Fibroblast of peridontal ligament (primary cell): Measurements from ENCODE around the gene CHGA.

ENCODE experiments used
- DNase-seq: peaks from one replicate; pipeline ENCODE4 v3.0.0-alpha.2; 2010; ENCODE audit errors: extremely low read depth

The CHGA gene

DNA sequence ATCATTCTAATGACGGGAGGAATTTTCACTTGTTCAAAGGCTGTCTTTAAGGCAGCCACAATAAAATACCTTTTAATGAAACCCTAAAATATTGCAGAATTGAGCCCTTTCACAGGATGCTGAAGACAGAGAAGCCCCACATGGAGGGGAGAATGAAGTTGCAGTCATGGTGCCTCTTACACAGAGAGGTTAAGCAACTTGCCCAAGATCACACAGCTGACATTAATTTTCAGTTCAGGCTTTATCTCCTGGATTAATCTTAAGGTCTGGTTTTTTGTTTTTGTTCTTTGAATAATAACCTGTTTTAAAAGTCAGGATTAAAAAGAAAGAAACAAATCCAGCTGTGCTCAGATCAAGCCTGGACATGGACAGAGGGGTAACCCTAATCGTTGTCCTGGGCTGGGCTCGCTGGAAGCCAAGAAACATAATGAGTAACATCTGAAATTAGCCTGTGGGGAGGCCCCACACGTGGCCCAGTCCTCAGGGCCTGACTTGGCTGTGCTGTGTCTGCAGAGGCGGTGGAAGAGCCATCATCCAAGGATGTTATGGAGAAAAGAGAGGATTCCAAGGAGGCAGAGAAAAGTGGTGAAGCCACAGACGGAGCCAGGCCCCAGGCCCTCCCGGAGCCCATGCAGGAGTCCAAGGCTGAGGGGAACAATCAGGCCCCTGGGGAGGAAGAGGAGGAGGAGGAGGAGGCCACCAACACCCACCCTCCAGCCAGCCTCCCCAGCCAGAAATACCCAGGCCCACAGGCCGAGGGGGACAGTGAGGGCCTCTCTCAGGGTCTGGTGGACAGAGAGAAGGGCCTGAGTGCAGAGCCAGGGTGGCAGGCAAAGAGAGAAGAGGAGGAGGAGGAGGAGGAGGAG, 8.0 kb downstream of the CHGA start:
- peak; percentile 52 for DNase-seq

- no peak for DNase-seq
Measured at GRCh38 chr14:92931681-92932447, 8.9 kb downstream of the CHGA start.

DNA sequence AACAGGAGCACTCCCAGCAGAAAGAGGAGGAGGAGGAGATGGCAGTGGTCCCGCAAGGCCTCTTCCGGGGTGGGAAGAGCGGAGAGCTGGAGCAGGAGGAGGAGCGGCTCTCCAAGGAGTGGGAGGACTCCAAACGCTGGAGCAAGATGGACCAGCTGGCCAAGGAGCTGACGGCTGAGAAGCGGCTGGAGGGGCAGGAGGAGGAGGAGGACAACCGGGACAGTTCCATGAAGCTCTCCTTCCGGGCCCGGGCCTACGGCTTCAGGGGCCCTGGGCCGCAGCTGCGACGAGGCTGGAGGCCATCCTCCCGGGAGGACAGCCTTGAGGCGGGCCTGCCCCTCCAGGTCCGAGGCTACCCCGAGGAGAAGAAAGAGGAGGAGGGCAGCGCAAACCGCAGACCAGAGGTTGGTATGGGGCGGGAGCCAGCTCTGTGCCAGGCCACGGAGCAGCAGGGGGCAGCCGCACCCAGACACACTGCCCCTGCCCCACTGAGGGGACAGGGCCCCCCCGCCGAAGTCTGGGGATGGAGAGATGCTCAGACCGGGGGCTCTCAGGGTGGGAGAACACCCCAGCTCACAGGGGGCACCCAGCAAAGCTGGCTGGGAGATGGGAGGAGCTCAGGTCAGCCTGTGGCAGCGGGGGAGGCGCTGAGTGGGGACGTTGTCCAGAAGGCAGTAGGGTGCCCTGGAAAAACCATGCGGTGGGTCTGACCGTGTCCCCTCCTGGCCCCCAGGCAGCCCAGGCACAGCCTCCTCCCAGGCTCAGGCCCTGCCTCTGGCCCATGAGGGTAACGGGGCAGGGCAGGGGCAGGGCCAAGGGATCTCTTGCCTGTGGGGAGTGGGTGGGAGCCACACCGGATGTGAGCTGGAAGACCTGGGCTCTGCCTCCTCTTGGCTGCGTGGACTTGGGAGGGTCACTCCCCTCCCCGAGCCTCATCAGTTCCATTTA, 9.8 kb downstream of the CHGA start:
- no peak for DNase-seq

DNA sequence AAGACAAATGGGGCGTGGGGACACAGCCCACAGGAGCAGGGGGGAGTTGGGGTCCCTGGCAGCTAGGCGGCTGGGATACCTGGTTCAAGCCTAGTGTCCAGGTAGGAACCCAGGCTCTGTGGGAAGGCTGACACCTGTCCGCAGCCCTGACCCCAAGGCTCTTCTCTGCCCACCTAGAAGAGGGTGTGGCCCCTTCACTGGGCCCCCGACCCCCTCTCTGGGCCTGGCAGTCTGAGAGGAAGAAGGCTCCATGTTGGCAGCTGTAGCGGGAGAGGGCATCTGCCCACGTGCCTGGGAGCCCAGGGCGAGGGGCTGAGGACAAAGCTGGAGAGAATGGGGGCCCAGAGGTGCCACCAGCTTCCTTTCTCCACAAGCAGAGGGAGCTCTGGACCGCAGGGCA, 10.5 kb downstream of the CHGA start:
- DNase-seq: no peak

GRCh38 chr14:92934196-92935085, 11.5 kb downstream of the CHGA start:
- no peak for DNase-seq

GRCh38 chr14:92935446-92935845, 12.5 kb downstream of the CHGA start:
- DNase-seq: no peak

DNA sequence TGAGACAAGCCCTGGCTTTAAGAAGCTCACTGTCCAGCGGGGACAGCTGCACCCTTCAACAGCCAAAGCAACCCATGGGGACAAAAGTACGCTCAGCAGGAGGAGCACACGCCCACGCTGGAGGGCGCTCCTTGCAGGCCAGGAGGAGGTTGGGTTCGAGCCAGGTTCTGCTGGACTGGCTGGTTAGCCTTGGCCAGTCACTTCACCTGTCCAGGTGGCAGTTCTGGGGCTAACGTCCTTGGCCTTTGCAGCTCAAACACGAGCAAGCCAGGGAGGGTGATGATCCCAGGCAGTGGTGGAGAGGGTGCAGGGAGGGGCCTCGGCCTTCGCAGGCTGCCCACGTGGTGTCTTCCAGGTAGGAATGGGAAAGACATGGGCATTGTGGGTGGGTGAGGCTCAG, 13.1 kb downstream of the CHGA start:
- DNase-seq: no peak

DNA sequence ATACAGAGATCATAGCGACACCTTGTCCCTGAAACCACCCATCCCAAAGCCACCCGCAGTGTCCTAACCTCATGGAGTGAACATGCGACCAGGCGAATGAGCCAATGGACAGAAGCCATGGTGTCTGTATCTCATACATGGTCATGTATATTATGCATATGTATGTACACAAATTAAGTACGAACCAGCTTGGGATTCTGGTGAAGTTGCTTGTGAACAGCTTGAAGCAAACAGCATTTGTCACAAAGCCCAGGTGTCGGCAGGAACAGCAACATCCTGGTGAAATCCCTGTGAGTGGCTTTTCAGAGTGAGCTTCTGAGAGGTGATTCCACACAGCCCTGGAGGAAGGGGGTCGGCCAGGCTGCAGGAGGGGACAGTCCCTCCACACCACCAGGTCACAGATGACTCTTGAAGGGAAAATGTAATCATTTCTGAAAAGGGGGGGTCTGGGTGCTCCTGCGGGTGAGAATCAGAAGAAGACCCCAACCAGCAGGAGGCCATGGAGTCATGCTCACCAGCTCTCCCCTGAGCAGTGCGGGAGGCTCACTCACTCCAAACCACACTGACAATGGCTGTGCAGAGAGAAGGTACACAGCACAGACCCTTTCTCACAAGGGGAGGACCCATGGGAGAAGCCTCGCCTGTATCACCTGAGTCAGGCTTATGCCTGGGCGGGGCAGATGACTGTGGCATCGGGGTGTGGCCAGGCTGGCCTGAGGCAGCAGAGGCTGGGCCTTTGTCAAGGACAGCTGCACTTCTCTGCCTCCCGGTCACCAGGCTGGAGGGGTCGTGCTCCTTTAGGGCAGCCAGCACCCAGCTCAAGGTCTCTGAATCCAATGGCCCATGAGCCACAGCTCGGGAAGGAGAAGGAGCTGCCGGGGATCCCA, 14.3 kb downstream of the CHGA start:
- no peak for DNase-seq

DNA sequence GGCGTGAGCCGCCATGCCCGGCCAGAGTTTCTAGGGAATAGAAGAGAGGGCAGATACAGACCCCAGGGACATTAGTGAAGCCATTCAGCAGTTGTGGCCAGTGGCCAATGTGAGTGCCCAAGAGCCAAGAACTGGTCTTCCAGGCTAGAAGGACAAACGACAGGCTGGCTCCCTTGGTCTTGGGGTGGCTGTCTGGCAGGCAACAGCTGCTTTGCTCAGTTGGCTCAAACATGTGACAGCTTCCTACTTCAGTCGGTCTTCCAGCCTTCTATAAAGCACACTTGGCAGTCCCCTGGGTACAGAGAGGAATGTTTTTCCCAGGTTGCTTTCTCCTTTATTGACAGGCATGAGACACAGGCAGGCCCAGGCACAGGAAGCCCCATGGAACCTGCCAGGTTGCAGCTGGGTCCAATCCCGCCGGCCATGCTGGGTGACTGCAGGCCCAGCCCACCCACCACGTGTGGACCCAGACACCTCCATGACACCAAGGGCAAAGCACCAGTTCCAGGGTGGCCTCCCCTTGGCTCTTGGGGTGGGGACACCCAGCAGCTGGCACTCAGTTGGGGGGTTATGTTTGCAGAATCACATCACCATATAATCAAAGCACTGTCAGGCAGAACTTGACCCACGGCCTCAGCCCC, 15.4 kb downstream of the CHGA start:
- DNase-seq: no peak

DNA sequence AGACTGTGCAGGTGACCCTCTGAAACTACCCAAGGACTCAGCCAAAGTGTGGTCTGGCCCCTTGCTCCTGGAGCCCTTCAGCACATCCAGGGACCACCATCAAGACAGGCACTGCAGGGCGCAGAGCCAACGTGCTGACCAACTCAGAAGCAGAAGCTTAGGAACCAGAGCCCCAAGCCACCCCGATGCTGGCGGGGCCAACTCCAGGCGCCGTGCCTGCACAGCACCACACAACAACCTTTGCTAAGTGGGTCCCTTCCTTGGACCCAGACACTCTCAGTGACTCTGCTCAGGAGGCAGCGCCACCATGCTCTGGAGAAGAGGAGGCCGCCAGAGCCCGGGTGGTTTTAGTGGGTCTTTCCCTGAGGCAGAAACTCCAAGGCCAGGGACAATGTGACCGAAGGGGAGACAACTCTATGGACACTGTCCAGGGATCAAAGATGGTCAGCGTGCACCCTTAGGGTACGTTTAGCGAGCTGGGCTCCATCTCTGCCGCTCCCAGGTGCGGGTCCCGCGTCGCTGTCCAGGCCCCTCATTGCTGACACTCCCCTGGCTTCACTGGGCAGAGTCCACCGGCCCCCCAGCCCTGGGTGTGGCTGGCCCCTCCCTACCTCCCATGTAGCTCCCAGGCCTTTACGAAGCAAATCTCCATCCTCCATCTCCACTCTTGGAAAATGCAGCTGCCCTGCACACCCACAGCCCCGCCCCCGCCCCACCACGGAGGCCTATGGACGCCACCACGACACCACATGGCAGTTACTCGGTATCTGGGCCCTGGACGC, 16.1 kb downstream of the CHGA start:
- DNase-seq: no peak

GRCh38 chr14:92939699-92940098, 16.7 kb downstream of the CHGA start:
- DNase-seq: no peak

DNA sequence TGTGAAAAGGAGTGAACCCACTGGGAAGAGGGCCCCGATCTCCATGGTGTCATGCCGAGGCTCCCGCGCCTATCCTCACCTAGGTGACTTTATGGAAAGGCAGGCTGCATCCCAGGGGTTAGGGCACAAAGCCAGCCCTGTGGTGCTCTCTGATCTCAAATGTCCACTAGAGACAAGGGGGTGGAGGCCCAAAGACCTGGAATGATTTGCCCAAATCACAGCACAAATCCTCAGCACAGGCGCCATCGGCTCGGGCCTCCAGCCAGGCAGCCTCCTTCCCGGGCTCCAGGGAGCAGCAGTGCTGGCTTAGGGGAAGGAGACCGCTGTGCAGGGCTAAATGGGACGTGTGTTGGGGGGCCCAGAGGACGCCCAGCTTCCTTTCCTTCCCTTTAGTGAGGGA, 17.6 kb downstream of the CHGA start:
- no peak for DNase-seq

DNA sequence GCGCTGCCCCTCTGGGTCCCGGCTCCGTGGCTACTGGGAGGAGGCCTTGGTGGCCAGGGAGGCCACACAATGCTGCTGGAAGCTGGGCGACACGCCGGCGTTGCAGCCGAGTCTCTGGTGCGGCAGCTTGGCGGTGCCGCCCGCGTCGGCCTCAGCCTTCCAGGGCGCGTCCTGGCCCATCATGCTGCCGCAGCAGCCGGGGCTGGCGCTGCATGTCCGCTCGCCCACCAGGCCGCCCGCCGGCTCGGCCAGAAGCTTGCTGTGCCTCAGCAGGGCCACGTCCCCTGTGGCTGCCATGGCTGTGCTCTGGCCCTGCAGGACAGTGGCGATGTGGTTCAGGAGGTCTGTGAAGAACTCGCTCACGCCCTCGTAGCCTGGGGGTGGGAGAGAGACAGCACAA, 18.6 kb downstream of the CHGA start:
- DNase-seq: no peak

DNA sequence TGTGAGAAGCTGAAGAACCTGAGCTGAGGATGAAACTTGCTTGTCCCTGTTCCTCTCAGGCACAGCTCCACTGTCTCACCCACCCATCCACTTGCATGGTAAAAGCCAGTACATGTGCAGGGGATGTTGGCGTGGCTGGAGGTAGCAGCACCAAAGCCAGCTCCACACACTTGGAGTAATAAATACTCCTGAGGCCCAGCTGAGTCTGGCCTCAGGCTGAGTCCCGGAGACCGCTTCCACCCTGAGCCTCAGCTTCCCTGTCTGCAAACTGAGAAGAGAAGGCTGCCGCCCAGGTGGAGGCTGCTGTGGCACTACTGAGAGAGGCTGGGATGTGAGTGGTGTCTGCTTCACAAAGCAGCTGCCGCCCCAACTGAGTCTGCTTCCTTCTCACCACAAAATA, 19.2 kb downstream of the CHGA start:
- no peak for DNase-seq

GRCh38 chr14:92942576-92942975, 19.6 kb downstream of the CHGA start:
- DNase-seq: no peak

DNA sequence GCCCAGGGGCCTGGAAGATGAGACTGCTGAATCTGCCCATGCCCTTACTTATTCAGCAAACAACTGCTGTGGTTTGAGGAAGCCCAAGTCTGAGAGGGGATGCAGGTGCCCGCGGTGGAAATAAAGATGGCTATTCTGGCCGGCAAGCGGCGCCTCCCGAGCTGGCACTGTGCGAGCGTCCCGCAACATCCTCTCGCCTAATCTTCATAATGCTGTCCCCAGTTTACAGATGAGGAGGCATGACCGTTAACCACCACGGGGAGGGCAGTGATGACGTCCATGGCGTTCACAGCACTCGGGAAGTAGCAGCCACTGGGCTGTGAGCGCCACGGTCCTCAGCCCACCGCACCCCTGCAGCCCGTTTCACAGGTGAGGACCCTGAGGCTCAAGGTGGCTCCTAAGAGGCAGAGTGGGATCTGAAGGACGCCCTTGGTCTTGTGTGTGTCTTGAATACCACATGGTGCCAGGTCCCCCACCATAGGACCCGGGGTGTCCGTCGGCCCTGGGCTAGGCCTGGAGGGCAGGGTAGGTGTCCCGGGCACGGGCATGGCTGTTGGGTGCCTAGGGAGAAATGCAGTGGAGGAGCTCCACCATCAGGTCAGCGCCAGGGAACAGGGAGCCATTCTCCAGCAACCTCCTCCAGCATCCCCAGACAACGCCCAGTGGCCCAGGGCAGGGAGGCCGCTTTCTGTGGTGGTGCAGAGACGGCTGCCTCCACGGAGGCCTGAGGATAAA, 20.2 kb downstream of the CHGA start:
- DNase-seq: no peak

DNA sequence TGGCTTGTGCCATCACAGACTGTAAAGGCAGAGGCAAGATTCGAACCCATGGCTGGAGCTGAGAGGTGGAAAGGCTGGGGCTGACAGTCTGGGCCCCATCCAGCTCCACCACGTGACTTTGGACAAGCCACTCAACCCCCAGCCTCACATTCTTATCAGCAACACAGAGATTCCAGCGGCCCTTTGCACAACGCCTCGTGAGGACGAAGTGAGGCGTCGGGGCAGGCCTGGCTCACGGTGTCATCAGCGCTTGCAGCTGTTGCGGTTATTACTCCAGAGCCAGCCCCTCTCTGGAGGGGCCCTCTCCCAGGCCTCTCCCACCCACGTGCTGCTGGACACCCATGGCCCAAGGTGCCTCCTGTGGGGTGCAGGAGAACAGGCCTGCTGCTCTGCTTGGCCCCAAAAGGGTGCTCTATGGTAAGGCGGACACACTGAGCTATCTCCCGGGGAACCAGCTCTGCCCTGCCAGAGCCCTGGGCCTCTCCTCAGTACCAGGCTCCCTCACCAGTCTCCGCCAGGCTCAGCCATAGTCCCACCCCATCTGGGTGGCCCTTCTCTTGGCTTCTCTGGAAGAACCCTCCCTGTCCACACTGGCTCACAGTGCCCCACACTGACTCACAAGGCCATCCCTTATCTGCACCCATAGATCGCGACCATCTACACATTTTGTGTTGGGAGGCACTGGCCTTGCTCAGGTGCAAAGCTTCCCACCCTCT, 21.1 kb downstream of the CHGA start:
- DNase-seq: no peak
